PC-3 (cell line): ENCODE data around the gene UBXN11. TPM values are rescaled to one million over a fixed set of nuclear protein-coding genes. Genes with fewer than 3 reads are reported as not detected.

Experiments
- ATAC-seq: fragments of 200-7000 bp; cut with Tn5 transposase; 2 replicates; pipeline ENCODE4 v1.9.1; 2020; ENCODE audit warnings: mild to moderate bottlenecking, moderate library complexity
- BruUV-seq: library from RNA; stranded (reverse); fragments of 400-500 nt; replicated peaks from 2 replicates; lab custom pipeline; 2021; lab: Mats Ljungman, UMichigan
- CTCF ChIA-PET: fragments of 300-600 bp; sonication (Branson Sonifier 250); formaldehyde crosslinking; loops from one replicate; lab custom pipeline; 2022; ENCODE audit warnings: antibody characterized with exemption; lab: Charles Lee
- POLR2A ChIA-PET: fragments of 300-600 bp; sonication (Branson Sonifier 250); formaldehyde crosslinking; loops from one replicate; lab custom pipeline; 2022; ENCODE audit warnings: antibody characterized with exemption; ENCODE audit not compliant: unreplicated experiment; lab: Charles Lee
- DNase-seq: peaks from one replicate; pipeline ENCODE4 v3.0.0-alpha.2; 2015
- H2AFZ ChIP-seq: fragments of 300-600 bp; sonication (generic); 2 replicates; pipeline ENCODE4 v1.6.0; 2016; ENCODE audit warnings: antibody characterized with exemption, low read length
- H3F3A ChIP-seq: fragments of 300-600 bp; sonication (generic); one replicate; pipeline ENCODE4 v1.6.0; 2017; ENCODE audit warnings: antibody characterized with exemption, low read length, control low read depth, mild to moderate bottlenecking; ENCODE audit not compliant: unreplicated experiment
- H3K27ac ChIP-seq: fragments of 300-600 bp; sonication (generic); 2 replicates; pipeline ENCODE4 v1.5.1; 2016; ENCODE audit warnings: mild to moderate bottlenecking, low read length
- H3K27me3 ChIP-seq: fragments of 300-600 bp; sonication (generic); 2 replicates; pipeline ENCODE4 v1.6.1; 2016; ENCODE audit warnings: low read length, mixed read lengths
- H3K36me3 ChIP-seq: fragments of 300-600 bp; sonication (generic); 2 replicates; pipeline ENCODE4 v1.6.1; 2016; ENCODE audit warnings: low read depth, mixed run types, low read length, mixed read lengths
- H3K4me1 ChIP-seq: fragments of 300-600 bp; sonication (generic); 2 replicates; pipeline ENCODE4 v1.5.1; 2016; ENCODE audit warnings: low read length; ENCODE audit not compliant: insufficient read depth
- H3K4me2 ChIP-seq: fragments of 300-600 bp; sonication (generic); 2 replicates; pipeline ENCODE4 v1.6.0; 2016; ENCODE audit warnings: low read length
- H3K4me3 ChIP-seq: fragments of 300-600 bp; sonication (generic); 2 replicates; pipeline ENCODE4 v1.5.1; 2016; ENCODE audit warnings: mild to moderate bottlenecking, low read length, mixed read lengths
- H3K79me2 ChIP-seq: fragments of 300-600 bp; sonication (generic); 2 replicates; pipeline ENCODE4 v1.6.1; 2017; ENCODE audit warnings: low read length, mixed read lengths
- H3K9ac ChIP-seq: fragments of 300-600 bp; sonication (generic); 2 replicates; pipeline ENCODE4 v1.6.0; 2016; ENCODE audit warnings: mild to moderate bottlenecking, low read length
- H3K9me2 ChIP-seq: fragments of 300-600 bp; sonication (generic); replicated peaks from 2 replicates; pipeline ENCODE4 v1.6.1; 2016; ENCODE audit warnings: mixed run types, low read length, mixed read lengths
- H3K9me3 ChIP-seq: fragments of 300-600 bp; sonication (generic); 2 replicates; pipeline ENCODE4 v1.6.1; 2016; ENCODE audit warnings: low read length, mixed read lengths
- H4K20me1 ChIP-seq: fragments of 300-600 bp; sonication (generic); 2 replicates; pipeline ENCODE4 v1.6.1; 2016; ENCODE audit warnings: low read length, mixed read lengths
- CTCF ChIP-seq: fragments of 300-600 bp; sonication (generic); conservative IDR thresholded peaks from 2 replicates; pipeline ENCODE4 v1.5.1; 2017; ENCODE audit warnings: antibody characterized with exemption, low read depth, mild to moderate bottlenecking, low read length
- EZH2 ChIP-seq: fragments of 300-600 bp; sonication (generic); IDR thresholded peaks from one replicate; pipeline ENCODE4 v1.6.1; 2017; ENCODE audit warnings: antibody characterized with exemption, mild to moderate bottlenecking, low read length; ENCODE audit not compliant: unreplicated experiment
- EZH2phosphoT487 ChIP-seq: fragments of 300-600 bp; sonication (generic); IDR thresholded peaks from 2 replicates; pipeline ENCODE4 v1.6.1; 2018; ENCODE audit warnings: mild to moderate bottlenecking, antibody characterized with exemption, low read length, borderline replicate concordance
- intact Hi-C: fragments of 100-400 bp; cut with micrococcal nuclease; formaldehyde crosslinking; loops from 2 replicates; pipeline ENCODE4 v1.9.0; 2023
- total RNA-seq: library from RNA; depleted of rRNA; stranded (reverse); fragments of >200 nt; gene quantifications from 2 replicates; pipeline ENCODE4 v1.2.3, GENCODE V29; 2014

UBXN11 gene
- total RNA-seq, 1 experiment from 2014 or later = 19.4 TPM

DNA sequence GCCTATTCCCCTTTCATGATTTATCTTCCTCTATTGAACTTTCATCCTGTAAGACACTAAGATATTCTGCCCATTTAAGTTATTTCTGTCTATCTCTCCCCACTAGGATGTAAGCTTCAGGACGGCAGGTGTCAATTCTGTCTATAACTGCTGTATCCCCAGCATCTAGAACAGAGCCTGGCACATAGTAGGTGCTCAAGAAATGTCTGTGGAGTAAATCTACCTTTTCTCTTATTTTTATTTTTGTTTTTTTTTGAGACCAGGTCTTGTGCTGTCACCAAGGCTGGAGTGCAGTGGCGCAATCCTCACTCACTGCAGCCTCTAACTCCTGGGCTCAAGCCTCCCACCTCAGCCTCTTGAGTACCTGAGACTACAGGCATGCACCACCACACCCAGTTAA lies 16.9 kb upstream of the UBXN11 start:
- Histone ChIP-seq H3K27me3 (no peaks in the 10 kb centered on the region), H3F3A (no peaks in the 10 kb centered on the region), H3K4me2 (no peak overlapping the region), H3K4me1 (no peaks in the 10 kb centered on the region), H3K27ac (no peak overlapping the region), H3K9me2 (no peaks in the 10 kb centered on the region), H4K20me1 (no peaks in the 10 kb centered on the region), H3K9ac (no peak overlapping the region), H3K4me3 (no peak overlapping the region), H3K9me3 (no peaks in the 10 kb centered on the region), H3K79me2 (no peaks in the 10 kb centered on the region), H2AFZ (no peak overlapping the region), H3K36me3 (no peaks in the 10 kb centered on the region)
- POLR2A ChIA-PET = no interaction called here
- DNase-seq (no peak), ATAC-seq (no peak)
- CTCF ChIA-PET = interaction anchor here (0.6 kb wide), 1 partner anchor 89 kb away, joined by 3 read pairs; the partner anchor contains the start of gene CEP85
- no TSS peak for BruUV-seq
- intact Hi-C loops = loop anchor here (5.0 kb wide), 1 partner anchor 91 kb away; the partner anchor contains the start of gene CEP85
- TF ChIP-seq CTCF (no peak), EZH2phosphoT487 (no peak), EZH2 (no peak)

GRCh38 chr1:26322042-26322331 lies 15.6 kb upstream of the UBXN11 start:
- ChIA-PET CTCF (interaction anchor here (0.6 to 1.0 kb wide), 6 partner anchors 33 to 65 kb away, joined by 3 to 6 read pairs (median 4); partner anchors contain the start of gene SH3BGRL3), POLR2A (no interaction called here)
- ATAC-seq = no peak
- TF ChIP-seq EZH2 = no peak
- TF ChIP-seq EZH2phosphoT487 = no peak
- Histone ChIP-seq H3K79me2 (no peaks in the 10 kb centered on the region), H3F3A (no peaks in the 10 kb centered on the region), H3K36me3 (no peaks in the 10 kb centered on the region), H3K27ac (no peak overlapping the region), H2AFZ (no peak overlapping the region), H3K4me2 (no peak overlapping the region), H3K9me3 (no peaks in the 10 kb centered on the region), H4K20me1 (no peaks in the 10 kb centered on the region), H3K9me2 (no peaks in the 10 kb centered on the region), H3K9ac (no peak overlapping the region), H3K4me1 (no peaks in the 10 kb centered on the region), H3K27me3 (no peaks in the 10 kb centered on the region), H3K4me3 (no peak overlapping the region)
- intact Hi-C loops = loop anchor here (5.0 kb wide), 1 partner anchor 90 kb away; the partner anchor contains the start of gene CEP85
- no peak for DNase-seq
- BruUV-seq = no TSS peak

DNA sequence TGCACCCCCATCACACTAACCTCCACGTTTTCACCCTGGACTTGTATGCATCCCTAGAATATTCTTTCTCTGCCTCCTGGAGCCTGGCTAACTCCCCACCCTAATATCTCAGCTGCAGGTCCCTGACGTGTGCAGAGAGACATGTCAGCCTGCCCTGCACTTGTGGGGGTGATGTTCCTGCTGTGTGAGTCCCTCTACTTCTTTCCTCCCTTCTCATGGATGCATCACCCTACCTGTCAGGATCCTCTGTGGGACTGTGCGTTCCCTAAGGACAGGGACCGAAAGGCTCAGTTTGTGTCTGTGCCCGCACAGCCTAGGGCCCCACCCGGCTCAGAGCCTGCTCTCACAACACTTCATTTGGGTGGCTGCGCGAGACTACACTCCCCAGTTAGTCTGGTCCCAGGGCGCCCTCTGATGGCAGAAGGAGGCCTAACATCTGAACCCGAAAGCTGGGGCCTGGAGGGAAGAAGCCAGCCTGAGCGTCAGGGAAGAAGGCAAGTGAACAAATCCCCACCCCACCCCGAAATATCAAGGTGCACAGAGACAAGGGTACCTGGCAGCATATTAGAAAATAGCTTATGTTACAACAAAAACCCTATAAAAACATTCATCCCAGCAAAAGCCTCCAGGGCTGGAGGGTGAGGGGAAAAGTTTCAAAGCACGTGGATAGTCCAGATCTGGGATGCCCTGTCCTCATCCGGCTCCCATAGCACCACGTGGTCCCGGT lies 15.0 kb upstream of the UBXN11 start:
- Histone ChIP-seq H3K4me1 (no peaks in the 10 kb centered on the region), H3K9ac (no peak overlapping the region), H3K27ac (no peak overlapping the region), H3F3A (no peaks in the 10 kb centered on the region), H4K20me1 (no peaks in the 10 kb centered on the region), H3K9me2 (no peaks in the 10 kb centered on the region), H3K27me3 (no peaks in the 10 kb centered on the region), H3K79me2 (no peaks in the 10 kb centered on the region), H2AFZ (no peak overlapping the region), H3K4me2 (no peak overlapping the region), H3K4me3 (no peak overlapping the region), H3K9me3 (no peaks in the 10 kb centered on the region), H3K36me3 (no peaks in the 10 kb centered on the region)
- ChIA-PET CTCF (interaction anchor here (0.6 to 1.0 kb wide), 6 partner anchors 33 to 65 kb away, joined by 3 to 6 read pairs (median 4); partner anchors contain the start of gene SH3BGRL3), POLR2A (no interaction called here)
- intact Hi-C loops = loop anchor here (1.0 to 5.0 kb wide), 6 partner anchors 19 to 152 kb away; partner anchors contain the start of genes CEP85 and ZNF593
- DNase-seq (peak; percentile 92), ATAC-seq (peak; percentile 98)
- no peak for TF ChIP-seq EZH2phosphoT487
- TF ChIP-seq CTCF = peak; percentile 88
- no TSS peak for BruUV-seq
